ENCODE data around the gene RHBG.

RHBG gene

GRCh38 chr1:156425943-156426342 is 56.9 kb downstream of the RHBG start:
- Histone ChIP-seq H2AFZ (ENCODE audit: low read depth, low read length) (no peak overlapping the region), H3K4me1 (ENCODE audit: insufficient read depth, low read length) (no peaks in the 10 kb centered on the region), H3K9ac (ENCODE audit: low read depth, low read length) (no peak overlapping the region), H3K79me2 (ENCODE audit: insufficient read depth, low read length) (no peaks in the 10 kb centered on the region), H3K27ac (ENCODE audit: low read length) (no peak overlapping the region), H3K36me3 (ENCODE audit: insufficient read depth, low read length) (no peaks in the 10 kb centered on the region), H4K20me1 (ENCODE audit: insufficient read depth, low read length) (no peaks in the 10 kb centered on the region), H3K27me3 (ENCODE audit: insufficient read depth, low read length, poor library complexity) (peaks cover 55% of the 10 kb centered on the region), H3K4me2 (ENCODE audit: insufficient read depth, low read length) (no peak overlapping the region), H3K9me3 (ENCODE audit: insufficient read depth, low read length, severe bottlenecking) (no peaks in the 10 kb centered on the region), H3K4me3 (ENCODE audit: low read depth in 1 of 2, low read length in 2 of 2) (no peak overlapping the region)
- DNase-seq (no peak), ATAC-seq (ENCODE audit: insufficient read depth, low read depth) (no peak)
- TF ChIP-seq EZH2 (IDR thresholded peaks at IDR 0.05; ENCODE audit: borderline replicate concordance, low read depth, low read length, severe bottlenecking): no peak
- no peak for TF ChIP-seq CTCF (IDR thresholded peaks at IDR 0.05; ENCODE audit: borderline replicate concordance, extremely low read depth, low read length, poor library complexity, severe bottlenecking)

GRCh38 chr1:156427957-156428356 is 58.9 kb downstream of the RHBG start:
- Histone ChIP-seq H2AFZ (ENCODE audit: low read depth, low read length) (no peak overlapping the region), H3K4me2 (ENCODE audit: insufficient read depth, low read length) (no peak overlapping the region), H3K4me3 (ENCODE audit: low read depth in 1 of 2, low read length in 2 of 2) (no peak overlapping the region), H3K27me3 (ENCODE audit: insufficient read depth, low read length, poor library complexity) (peaks cover 54% of the 10 kb centered on the region), H3K36me3 (ENCODE audit: insufficient read depth, low read length) (no peaks in the 10 kb centered on the region), H3K27ac (ENCODE audit: low read length) (no peak overlapping the region), H3K9ac (ENCODE audit: low read depth, low read length) (no peak overlapping the region), H4K20me1 (ENCODE audit: insufficient read depth, low read length) (no peaks in the 10 kb centered on the region), H3K4me1 (ENCODE audit: insufficient read depth, low read length) (no peaks in the 10 kb centered on the region), H3K9me3 (ENCODE audit: insufficient read depth, low read length, severe bottlenecking) (no peaks in the 10 kb centered on the region), H3K79me2 (ENCODE audit: insufficient read depth, low read length) (no peaks in the 10 kb centered on the region)
- TF ChIP-seq EZH2 (IDR thresholded peaks at IDR 0.05; ENCODE audit: borderline replicate concordance, low read depth, low read length, severe bottlenecking) (no peak), CTCF (IDR thresholded peaks at IDR 0.05; ENCODE audit: borderline replicate concordance, extremely low read depth, low read length, poor library complexity, severe bottlenecking) (no peak)
- ATAC-seq (ENCODE audit: insufficient read depth, low read depth) (no peak), DNase-seq (no peak)

DNA sequence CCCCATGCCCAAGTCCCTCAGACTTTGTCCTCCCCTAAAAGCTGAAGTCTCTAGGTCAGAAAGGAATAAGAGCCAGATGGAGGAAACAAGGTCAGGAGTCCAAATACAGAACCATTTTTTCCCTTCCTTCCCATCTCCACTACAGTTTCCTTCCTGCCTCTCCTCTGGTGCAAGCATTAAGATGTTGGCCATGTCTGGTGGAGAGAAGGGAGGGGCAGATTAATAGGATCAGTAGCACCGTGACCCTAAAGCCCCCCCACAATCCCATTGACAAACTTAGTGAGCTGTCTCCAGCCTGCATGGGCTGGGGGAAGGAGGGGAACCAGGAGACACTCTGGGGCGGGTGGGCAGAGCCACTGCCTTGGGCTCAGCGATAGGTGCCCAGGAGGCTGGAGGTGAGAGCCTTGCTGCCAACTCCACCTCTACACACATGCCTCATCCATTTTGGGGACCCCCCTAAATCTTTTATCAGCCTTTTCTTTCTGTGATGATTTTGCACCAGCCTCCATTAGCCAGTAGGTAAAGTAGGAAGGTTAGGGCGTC is 59.8 kb downstream of the RHBG start:
- no peak for DNase-seq
- no peaks in the 10 kb centered on the region for H3K4me1 ChIP-seq (ENCODE audit: insufficient read depth, low read length)
- H3K9me3 ChIP-seq (ENCODE audit: insufficient read depth, low read length, severe bottlenecking): no peaks in the 10 kb centered on the region
- H3K4me2 ChIP-seq (ENCODE audit: insufficient read depth, low read length): no peak overlapping the region
- H3K36me3 ChIP-seq (ENCODE audit: insufficient read depth, low read length): no peaks in the 10 kb centered on the region
- ATAC-seq (ENCODE audit: insufficient read depth, low read depth): no peak
- H3K27me3 ChIP-seq (ENCODE audit: insufficient read depth, low read length, poor library complexity): peaks cover 54% of the 10 kb centered on the region
- TF ChIP-seq CTCF (IDR thresholded peaks at IDR 0.05; ENCODE audit: borderline replicate concordance, extremely low read depth, low read length, poor library complexity, severe bottlenecking): no peak
- no peak for TF ChIP-seq EZH2 (IDR thresholded peaks at IDR 0.05; ENCODE audit: borderline replicate concordance, low read depth, low read length, severe bottlenecking)
- H2AFZ ChIP-seq (ENCODE audit: low read depth, low read length): no peak overlapping the region
- no peak overlapping the region for H3K4me3 ChIP-seq (ENCODE audit: low read depth in 1 of 2, low read length in 2 of 2)
- H3K27ac ChIP-seq (ENCODE audit: low read length): no peak overlapping the region
- no peaks in the 10 kb centered on the region for H3K79me2 ChIP-seq (ENCODE audit: insufficient read depth, low read length)
- H4K20me1 ChIP-seq (ENCODE audit: insufficient read depth, low read length): no peaks in the 10 kb centered on the region
- no peak overlapping the region for H3K9ac ChIP-seq (ENCODE audit: low read depth, low read length)
